Fibroblast of mammary gland (primary cell): ENCODE results near the gene ADGRG1.

ENCODE experiments used
- DNase-seq: peaks from one replicate; pipeline ENCODE4 v3.0.0-alpha.2; 2010; ENCODE audit warnings: low read depth
- H3K4me3 ChIP-seq: 2 replicates; pipeline ENCODE4 v1.5.1; 2011; ENCODE audit warnings: low read depth, mild to moderate bottlenecking, low read length, moderate library complexity; ENCODE audit not compliant: control insufficient read depth
- TF ChIP-seq, protein P1 (sequence below): conservative IDR thresholded peaks from 2 replicates; pipeline ENCODE4 v1.5.1; 2011; ENCODE audit warnings: low read depth, low read length, inconsistent platforms; ENCODE audit not compliant: control insufficient read depth, insufficient read depth

ADGRG1 gene

DNA sequence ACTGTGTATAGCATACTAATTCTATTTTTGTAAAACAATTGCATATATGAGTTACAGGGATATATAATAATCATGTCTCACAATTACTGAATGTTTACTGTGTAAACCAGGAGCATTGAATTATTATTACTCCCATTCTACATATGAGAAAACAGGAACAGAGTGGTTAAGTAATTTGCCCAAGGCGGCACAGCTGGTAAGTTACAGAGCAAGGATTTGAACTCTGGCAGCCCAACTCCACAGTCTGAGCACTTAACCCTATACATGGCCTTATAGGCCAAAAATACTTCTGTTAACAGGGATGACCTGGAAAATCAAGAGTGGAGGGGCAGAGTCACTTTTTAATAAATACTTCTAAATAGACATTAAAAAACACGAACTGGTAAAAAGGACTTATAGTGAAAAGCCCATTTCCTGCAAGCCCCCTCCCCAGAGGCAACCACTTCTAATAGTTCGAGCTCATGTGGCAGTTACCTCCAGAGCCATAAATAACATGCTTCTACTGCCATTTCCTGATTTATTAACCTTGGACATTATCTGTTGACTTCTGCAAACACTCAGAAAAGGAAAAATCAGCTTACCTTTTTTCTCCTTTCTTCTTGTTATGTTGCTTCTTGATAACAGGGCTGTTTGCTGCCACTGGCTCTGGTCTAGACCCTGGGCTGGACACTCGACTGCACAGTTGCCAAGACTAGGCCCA is 22.1 kb upstream of the ADGRG1 start:
- no peak for DNase-seq
- TF ChIP-seq, protein P1, sequence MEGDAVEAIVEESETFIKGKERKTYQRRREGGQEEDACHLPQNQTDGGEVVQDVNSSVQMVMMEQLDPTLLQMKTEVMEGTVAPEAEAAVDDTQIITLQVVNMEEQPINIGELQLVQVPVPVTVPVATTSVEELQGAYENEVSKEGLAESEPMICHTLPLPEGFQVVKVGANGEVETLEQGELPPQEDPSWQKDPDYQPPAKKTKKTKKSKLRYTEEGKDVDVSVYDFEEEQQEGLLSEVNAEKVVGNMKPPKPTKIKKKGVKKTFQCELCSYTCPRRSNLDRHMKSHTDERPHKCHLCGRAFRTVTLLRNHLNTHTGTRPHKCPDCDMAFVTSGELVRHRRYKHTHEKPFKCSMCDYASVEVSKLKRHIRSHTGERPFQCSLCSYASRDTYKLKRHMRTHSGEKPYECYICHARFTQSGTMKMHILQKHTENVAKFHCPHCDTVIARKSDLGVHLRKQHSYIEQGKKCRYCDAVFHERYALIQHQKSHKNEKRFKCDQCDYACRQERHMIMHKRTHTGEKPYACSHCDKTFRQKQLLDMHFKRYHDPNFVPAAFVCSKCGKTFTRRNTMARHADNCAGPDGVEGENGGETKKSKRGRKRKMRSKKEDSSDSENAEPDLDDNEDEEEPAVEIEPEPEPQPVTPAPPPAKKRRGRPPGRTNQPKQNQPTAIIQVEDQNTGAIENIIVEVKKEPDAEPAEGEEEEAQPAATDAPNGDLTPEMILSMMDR = no peak
- no peak overlapping the region for H3K4me3 ChIP-seq

DNA sequence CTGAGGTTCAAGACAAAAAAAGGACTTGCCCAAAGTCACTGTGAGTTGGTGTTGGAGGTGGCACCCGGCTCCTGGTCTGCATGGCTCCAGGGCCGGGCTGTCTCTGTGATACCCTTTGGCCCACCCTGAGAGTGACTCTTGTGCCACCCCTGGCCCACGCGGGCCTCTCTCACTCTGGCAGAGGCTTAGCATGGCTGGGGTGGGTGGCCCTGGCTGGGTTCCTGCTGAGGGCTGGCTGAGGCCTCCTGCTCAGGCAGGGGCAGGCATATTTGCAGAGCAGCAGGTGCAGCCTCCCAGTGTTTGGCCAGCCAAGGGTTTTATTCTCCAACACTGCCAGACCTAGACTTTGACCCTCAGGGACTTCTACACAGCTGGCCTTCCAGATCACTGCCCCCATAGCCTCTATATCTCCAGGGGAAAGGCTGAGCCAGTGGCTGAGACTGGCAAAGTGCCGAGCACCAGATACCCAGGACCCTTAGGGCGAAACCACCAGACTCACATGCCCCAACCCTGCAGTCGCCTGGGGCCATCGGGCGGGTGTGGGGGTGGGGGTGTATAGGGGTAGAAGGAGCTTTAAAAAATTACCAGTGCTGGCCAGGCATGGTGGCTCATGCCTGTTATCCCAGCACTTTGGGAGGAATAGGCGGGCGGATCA is 21.5 kb upstream of the ADGRG1 start:
- no peak overlapping the region for H3K4me3 ChIP-seq
- DNase-seq = no peak
- TF ChIP-seq, protein P1 = no peak

DNA sequence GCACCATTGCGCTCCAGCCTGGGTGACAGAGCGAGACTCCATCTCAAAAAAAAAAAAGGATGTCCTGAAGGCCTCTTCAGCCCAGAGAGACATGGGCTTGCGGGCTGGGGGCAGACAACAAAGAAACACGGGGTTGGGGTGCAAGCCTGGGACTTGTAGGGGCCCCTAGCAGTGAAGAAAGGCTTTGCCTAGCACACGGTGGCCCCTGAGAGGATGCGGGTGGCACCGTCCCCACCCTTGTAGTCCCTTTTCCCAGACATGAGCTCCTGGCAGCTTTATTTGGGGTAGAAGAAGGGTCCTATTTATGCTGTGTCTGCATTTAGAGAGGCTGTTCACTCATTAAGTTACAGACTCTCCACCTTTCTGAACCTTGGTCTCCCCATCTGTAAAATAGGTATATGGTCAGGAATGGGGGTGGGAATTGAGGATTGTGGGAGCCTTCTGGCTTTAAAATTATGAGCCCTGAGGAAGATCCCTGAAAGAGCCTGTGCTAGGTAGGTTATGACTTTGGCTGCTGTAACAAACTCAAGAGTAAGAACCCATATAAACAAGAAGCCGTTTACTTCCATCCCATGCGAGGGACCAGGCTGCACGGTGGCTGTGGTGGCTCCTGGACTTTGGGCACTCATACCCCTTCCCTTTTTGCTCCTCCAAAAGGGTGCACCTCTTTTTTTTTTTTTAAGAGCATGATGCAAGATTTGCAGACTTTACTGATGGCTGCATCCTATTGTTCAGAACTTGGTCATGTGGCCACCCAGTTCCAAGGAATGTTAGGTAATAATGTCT is 20.6 kb upstream of the ADGRG1 start:
- H3K4me3 ChIP-seq = no peak overlapping the region
- no peak for DNase-seq
- TF ChIP-seq, protein P1 = no peak

DNA sequence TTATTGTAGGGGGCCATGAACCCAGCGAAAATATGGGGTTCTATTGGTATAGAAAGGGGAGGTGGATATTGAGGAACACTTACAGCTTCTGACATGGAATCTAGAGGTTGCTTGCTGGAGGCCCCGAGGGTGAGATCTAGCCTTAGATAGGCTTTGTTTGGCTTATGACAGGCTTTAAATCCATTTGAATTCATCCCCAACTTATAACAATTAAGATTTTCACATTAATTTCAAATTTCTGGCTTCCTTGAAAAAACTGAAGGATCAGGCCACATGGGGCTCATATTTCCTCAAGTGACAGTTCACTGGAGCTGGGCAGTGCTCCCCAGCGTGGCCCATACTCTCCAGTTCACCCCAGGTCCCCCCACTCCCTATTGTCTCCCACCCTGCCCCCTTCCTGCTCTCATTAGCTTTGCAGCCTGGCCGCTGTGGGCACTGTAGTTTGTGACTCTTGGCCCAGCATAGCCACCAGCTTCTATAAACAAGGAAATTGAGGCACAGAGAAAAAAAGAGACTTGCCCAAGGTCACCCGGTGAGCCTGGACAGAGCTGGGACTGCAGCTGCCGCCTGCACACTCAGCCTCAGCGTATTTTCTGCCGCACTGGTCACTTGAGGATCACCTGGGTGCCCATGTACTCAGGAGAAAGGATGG is 19.8 kb upstream of the ADGRG1 start:
- DNase-seq = no peak
- H3K4me3 ChIP-seq = no peak overlapping the region
- TF ChIP-seq, protein P1 = no peak

DNA sequence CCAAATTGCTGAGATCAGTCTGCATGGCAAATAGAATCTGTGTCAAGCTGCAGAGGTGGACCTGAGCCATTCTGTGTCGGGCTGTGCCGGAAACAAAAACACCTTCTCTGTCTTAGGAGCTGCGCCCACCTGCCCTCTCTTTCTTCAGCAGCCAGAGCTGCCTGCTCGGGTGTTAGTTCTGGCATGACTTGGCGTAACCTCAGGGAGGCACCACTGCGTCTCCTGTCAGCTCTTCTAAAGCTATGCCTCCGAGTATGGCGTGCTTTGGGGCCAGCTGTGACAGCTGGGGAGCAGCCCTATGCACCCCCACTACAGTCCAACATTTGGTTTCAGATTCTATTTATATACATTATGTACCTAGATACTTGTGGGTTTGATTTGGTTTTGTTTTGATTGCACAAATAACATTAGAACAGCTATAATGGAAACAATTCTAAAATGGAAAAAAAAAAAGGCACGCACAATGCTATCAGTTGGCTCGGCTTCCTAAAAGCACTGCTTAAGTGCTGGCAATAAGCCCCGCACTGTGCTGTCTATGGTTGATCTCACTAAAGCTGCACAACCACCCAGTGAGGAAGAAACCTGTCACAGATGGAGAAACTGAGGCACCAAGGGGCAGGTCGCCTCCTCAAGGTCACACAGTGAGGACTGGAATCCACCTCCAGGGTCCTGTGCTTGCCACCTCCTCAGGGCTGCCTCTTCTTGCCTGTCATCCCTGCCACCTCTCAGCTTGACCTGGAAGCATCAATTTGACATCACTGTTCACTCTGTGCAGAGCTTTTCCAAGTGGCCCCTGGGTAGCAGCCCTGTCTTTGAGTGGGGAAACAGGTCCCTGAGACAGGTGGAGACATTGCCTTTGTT is 18.7 kb upstream of the ADGRG1 start:
- no peak overlapping the region for H3K4me3 ChIP-seq
- TF ChIP-seq, protein P1 = no peak

DNA sequence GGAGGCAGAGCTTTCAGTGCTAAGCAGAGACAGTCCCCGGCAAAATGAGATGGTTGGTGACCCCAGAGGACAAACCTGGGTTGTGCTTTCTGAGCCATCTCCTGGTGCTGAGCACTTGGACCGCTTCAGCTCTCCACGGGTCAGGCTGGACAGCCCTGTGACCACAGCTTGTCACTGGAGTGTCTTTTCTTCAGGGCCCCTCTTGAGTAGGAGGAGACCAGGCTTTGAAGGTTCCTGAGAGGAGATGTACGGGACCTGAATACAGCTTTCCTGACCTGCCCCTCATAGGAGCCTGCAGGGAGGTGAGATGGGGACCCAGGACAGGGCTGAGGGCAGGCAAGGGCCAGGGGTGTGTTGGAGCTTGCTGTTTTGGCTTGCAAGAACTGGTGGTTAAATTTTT is 17.8 kb upstream of the ADGRG1 start:
- TF ChIP-seq, protein P1 = no peak
- no peak overlapping the region for H3K4me3 ChIP-seq
- DNase-seq = no peak

More for the DNA sequence above, 18.7 kb upstream of the ADGRG1 start:
- no peak for DNase-seq
